H1 (cell line): Measurements from ENCODE around the gene SPIB. TPM values are rescaled to one million over a fixed set of nuclear protein-coding genes. Genes with fewer than 3 reads are reported as not detected.

Source experiments
- CTCF ChIA-PET: fragments of 300-600 bp; sonication (Branson Sonifier 250); formaldehyde crosslinking; loops from one replicate; lab custom pipeline; 2021; ENCODE audit not compliant: partially characterized antibody; lab: Charles Lee
- POLR2A ChIA-PET: fragments of 300-600 bp; sonication (Branson Sonifier 250); formaldehyde crosslinking; loops from one replicate; lab custom pipeline; 2021; ENCODE audit warnings: inconsistent platforms; ENCODE audit not compliant: partially characterized antibody; lab: Charles Lee
- DNase-seq, 2 experiments: peaks; one replicate each; pipeline versions ENCODE4 v3.0.0 to v3.0.0-alpha.2; 2010 to 2022; ENCODE audit warnings: low spot score in 2 of 2, low read depth in 1 of 2, mixed read lengths in 1 of 2
- FAIRE-seq: peaks from 2 replicates; lab custom pipeline; 2011; peaks lifted over from hg19 to GRCh38; lab: Jason Lieb, UNC
- H2AFZ ChIP-seq: 2 replicates; pipeline ENCODE4 v1.8.1; 2012; ENCODE audit warnings: low read length, inconsistent platforms
- H2AK5ac ChIP-seq: 2 replicates; pipeline ENCODE4 v1.6.1; 2013; ENCODE audit warnings: low read depth, low read length
- H2BK120ac ChIP-seq: replicated peaks from 2 replicates; pipeline ENCODE3; 2013; ENCODE audit warnings: low read depth, low read length, inconsistent platforms
- H2BK12ac ChIP-seq: 2 replicates; pipeline ENCODE4 v1.6.1; 2013; ENCODE audit warnings: low read depth, low read length
- H2BK15ac ChIP-seq: 2 replicates; pipeline ENCODE4 v1.6.1; 2013; ENCODE audit warnings: low read length
- H2BK20ac ChIP-seq: 2 replicates; pipeline ENCODE4 v1.6.1; 2013; ENCODE audit warnings: low read length
- H2BK5ac ChIP-seq: 2 replicates; pipeline ENCODE4 v1.6.1; 2013; ENCODE audit warnings: low read depth, low read length
- H3K14ac ChIP-seq: 2 replicates; pipeline ENCODE4 v1.6.1; 2013; ENCODE audit warnings: inconsistent platforms; ENCODE audit not compliant: insufficient read length
- H3K18ac ChIP-seq: 2 replicates; pipeline ENCODE4 v1.6.1; 2013; ENCODE audit warnings: low read length; ENCODE audit errors: extremely low read depth
- H3K23ac ChIP-seq: 2 replicates; pipeline ENCODE4 v1.6.1; 2013; ENCODE audit warnings: inconsistent platforms; ENCODE audit not compliant: insufficient read length
- H3K23me2 ChIP-seq: 2 replicates; pipeline ENCODE4 v1.6.1; 2013; ENCODE audit warnings: low read depth, low read length
- H3K27ac ChIP-seq: 2 replicates; pipeline ENCODE4 v1.6.1; 2011; ENCODE audit warnings: low read depth, low read length, inconsistent platforms
- H3K27me3 ChIP-seq, 4 experiments: replicated peaks in 1 of 4; 1 replicate in 1 of 4; 2 replicates in 3 of 4; pipeline versions ENCODE4 v1.6.1 to v1.8.1; 2011 to 2013; ENCODE audit warnings: low read length in 3 of 4, mild to moderate bottlenecking in 3 of 4, inconsistent platforms in 2 of 4, mixed read lengths in 2 of 4, moderate library complexity in 1 of 4; ENCODE audit not compliant: control insufficient read depth in 3 of 4, insufficient read depth in 3 of 4; ENCODE audit errors: extremely low read depth in 1 of 4
- H3K36me3 ChIP-seq, 4 experiments: 2 replicates each; pipeline versions ENCODE4 v1.6.1 to v1.8.1; 2011 to 2013; ENCODE audit warnings: mild to moderate bottlenecking in 4 of 4, low read length in 3 of 4, moderate library complexity in 2 of 4, control low read depth in 1 of 4, inconsistent platforms in 1 of 4; ENCODE audit not compliant: insufficient read depth in 4 of 4, control insufficient read depth in 2 of 4
- H3K4ac ChIP-seq: replicated peaks from 2 replicates; pipeline ENCODE3; 2013; ENCODE audit warnings: low read length, low read depth, mixed read lengths, inconsistent platforms; ENCODE audit not compliant: insufficient read length
- H3K4me1 ChIP-seq, 4 experiments: replicated peaks in 1 of 4; 1 replicate in 1 of 4; 2 replicates in 3 of 4; pipeline versions ENCODE4 v1.6.1 to v1.8.1; 2011 to 2013; ENCODE audit warnings: low read length in 3 of 4, inconsistent platforms in 2 of 4, mixed read lengths in 1 of 4; ENCODE audit not compliant: insufficient read depth in 4 of 4, control insufficient read depth in 3 of 4
- H3K4me2 ChIP-seq, 2 experiments: 2 replicates each; pipeline versions ENCODE4 v1.6.1 to v1.8.1; 2011 to 2013; ENCODE audit warnings: low read depth in 2 of 2, low read length in 2 of 2, control low read depth in 1 of 2, inconsistent platforms in 1 of 2, mild to moderate bottlenecking in 1 of 2; ENCODE audit not compliant: insufficient read depth in 1 of 2
- H3K4me3 ChIP-seq, 4 experiments: fragments of 200-600, 300-600 bp in 1 of 4; sonication (generic), shearing (Covaris generic), sonication (Bioruptor Twin) in 1 of 4; 2 replicates each; pipeline versions ENCODE4 v1.5.1 to v1.8.1; 2011 to 2016; ENCODE audit warnings: low read length in 4 of 4, low read depth in 3 of 4, control low read depth in 2 of 4, inconsistent platforms in 2 of 4, mild to moderate bottlenecking in 2 of 4, mixed read lengths in 1 of 4, moderate library complexity in 1 of 4; ENCODE audit not compliant: insufficient read depth in 2 of 4; ENCODE audit errors: extremely low read depth in 1 of 4
- H3K56ac ChIP-seq: replicated peaks from 2 replicates; pipeline ENCODE3; 2013; ENCODE audit warnings: low read depth, mild to moderate bottlenecking, mixed read lengths, low read length, inconsistent platforms; ENCODE audit not compliant: insufficient read length
- H3K79me1 ChIP-seq: 2 replicates; pipeline ENCODE4 v1.6.1; 2013; ENCODE audit warnings: low read depth, low read length, control low read depth
- H3K79me2 ChIP-seq, 2 experiments: 2 replicates each; pipeline versions ENCODE4 v1.6.1 to v1.8.1; 2012 to 2013; ENCODE audit warnings: low read length in 2 of 2, mild to moderate bottlenecking in 2 of 2, inconsistent platforms in 1 of 2; ENCODE audit not compliant: insufficient read depth in 2 of 2, control insufficient read depth in 1 of 2
- H3K9ac ChIP-seq, 4 experiments: replicated peaks in 1 of 4; 1 replicate in 1 of 4; 2 replicates in 3 of 4; pipeline versions ENCODE4 v1.6.1 to v1.8.1; 2011 to 2013; ENCODE audit warnings: low read depth in 3 of 4, low read length in 3 of 4, control low read depth in 2 of 4, mild to moderate bottlenecking in 2 of 4, moderate library complexity in 2 of 4, inconsistent platforms in 1 of 4; ENCODE audit errors: extremely low read depth in 1 of 4
- H3K9me3 ChIP-seq, 2 experiments: 2 replicates each; pipeline versions ENCODE4 v1.6.1 to v1.8.1; 2012 to 2013; ENCODE audit warnings: mild to moderate bottlenecking in 2 of 2, moderate library complexity in 2 of 2, control low read depth in 1 of 2, inconsistent platforms in 1 of 2, low read depth in 1 of 2, low read length in 1 of 2, mixed read lengths in 1 of 2; ENCODE audit not compliant: insufficient read depth in 2 of 2
- H4K20me1 ChIP-seq, 2 experiments: replicated peaks in 1 of 2; 2 replicates each; pipeline versions ENCODE3 to v1.8.1; 2011 to 2013; ENCODE audit warnings: inconsistent platforms in 2 of 2, low read length in 2 of 2, mild to moderate bottlenecking in 1 of 2; ENCODE audit not compliant: insufficient read depth in 2 of 2, control insufficient read depth in 1 of 2
- H4K5ac ChIP-seq: 2 replicates; pipeline ENCODE4 v1.6.1; 2013; ENCODE audit warnings: low read length, low read depth, mixed read lengths, inconsistent platforms; ENCODE audit not compliant: insufficient read length
- H4K8ac ChIP-seq: 2 replicates; pipeline ENCODE4 v1.8.0; 2013; ENCODE audit warnings: mild to moderate bottlenecking, moderate library complexity, low read length, inconsistent platforms; ENCODE audit not compliant: insufficient read depth; ENCODE audit errors: extremely low read depth
- H4K91ac ChIP-seq: replicated peaks from 2 replicates; pipeline ENCODE3; 2013; ENCODE audit warnings: low read length, mixed read lengths, inconsistent platforms; ENCODE audit not compliant: insufficient read length
- ASH2L ChIP-seq: fragments of 200-600, 300-600 bp; sonication (generic); IDR thresholded peaks from one replicate; pipeline ENCODE4 v1.7.1; 2017; ENCODE audit warnings: low read length
- EZH2 ChIP-seq: fragments of 200-600 bp; sonication (generic); IDR thresholded peaks from 2 replicates; pipeline ENCODE4 v1.7.1; 2012; ENCODE audit warnings: low read depth, mild to moderate bottlenecking, moderate library complexity, low read length, inconsistent platforms; ENCODE audit not compliant: severe bottlenecking
- FOSL1 ChIP-seq: IDR thresholded peaks from 2 replicates; pipeline ENCODE4 v1.6.1; 2011; ENCODE audit warnings: mild to moderate bottlenecking, low read depth, low read length, moderate library complexity; ENCODE audit not compliant: insufficient read depth
- HDAC2 ChIP-seq, 2 experiments: fragments of 300-600 bp in 1 of 2; sonication (generic) in 1 of 2; IDR thresholded peaks; 2 replicates each; pipeline ENCODE4 v1.6.1; 2011 to 2012; ENCODE audit warnings: low read depth in 2 of 2, low read length in 2 of 2, mild to moderate bottlenecking in 2 of 2, moderate library complexity in 2 of 2, borderline replicate concordance in 1 of 2, inconsistent platforms in 1 of 2
- WGBS, 2 experiments: shearing (Covaris generic) in 1 of 2; methylation state at CpG; one replicate each; pipeline versions ENCODE4 v1.1.6 to v1.1.7; 2013 to 2015; ENCODE audit warnings: low lambda C conversion rate in 2 of 2, mixed read lengths in 2 of 2, inconsistent platforms in 1 of 2, low coverage in 1 of 2, missing lambda C conversion rate in 1 of 2; ENCODE audit not compliant: insufficient replicate concordance in 2 of 2, insufficient coverage in 1 of 2, insufficient read length in 1 of 2; ENCODE audit errors: extremely low coverage in 1 of 2, missing lambda C conversion rate in 1 of 2; 5-methylcytosine and 5-hydroxymethylcytosine counted together
- polyA plus RNA-seq, 7 experiments: library from polyadenylated mRNA; depleted of rRNA in 3 of 7; stranded (reverse) in 5 of 7; unstranded in 2 of 7; fragments of >200 nt in 5 of 7; fragments of 200-250 nt in 2 of 7; gene quantifications; 1 replicate in 5 of 7; 2 replicates in 1 of 7; 4 replicates in 1 of 7; pipeline versions ENCODE4 v1.2.1 to v1.2.3, GENCODE V29; 2011 to 2013; ENCODE audit warnings: missing spikeins in 2 of 7, mixed read lengths in 2 of 7
- total RNA-seq: library from RNA; stranded (reverse); fragmentation: NEBNext Ultra II Directional; extraction: Animal tissue kit (Norgen Biotek cat#: 25700); gene quantifications from 2 replicates; pipeline ENCODE4 v1.2.1, GENCODE V29; 2021

Gene SPIB
- total and polyA plus RNA-seq, 2 of the 8 experiments (the other 6 are each of a cell fraction or from before 2014, with no cell fraction given), result 11.1 to 17.4 TPM

DNA sequence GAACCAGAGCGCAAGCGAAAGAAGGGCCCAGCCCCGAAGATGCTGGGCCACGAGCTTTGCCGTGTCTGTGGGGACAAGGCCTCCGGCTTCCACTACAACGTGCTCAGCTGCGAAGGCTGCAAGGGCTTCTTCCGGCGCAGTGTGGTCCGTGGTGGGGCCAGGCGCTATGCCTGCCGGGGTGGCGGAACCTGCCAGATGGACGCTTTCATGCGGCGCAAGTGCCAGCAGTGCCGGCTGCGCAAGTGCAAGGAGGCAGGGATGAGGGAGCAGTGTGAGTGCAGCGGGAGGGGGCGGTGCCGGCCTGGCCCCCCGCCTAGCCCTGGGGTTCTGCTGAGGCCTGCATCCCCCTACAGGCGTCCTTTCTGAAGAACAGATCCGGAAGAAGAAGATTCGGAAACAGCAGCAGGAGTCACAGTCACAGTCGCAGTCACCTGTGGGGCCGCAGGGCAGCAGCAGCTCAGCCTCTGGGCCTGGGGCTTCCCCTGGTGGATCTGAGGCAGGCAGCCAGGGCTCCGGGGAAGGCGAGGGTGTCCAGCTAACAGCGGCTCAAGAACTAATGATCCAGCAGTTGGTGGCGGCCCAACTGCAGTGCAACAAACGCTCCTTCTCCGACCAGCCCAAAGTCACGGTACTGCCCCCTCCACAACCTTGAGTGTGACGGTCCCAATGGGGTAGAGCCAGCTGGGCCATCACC, 40.4 kb upstream of the SPIB start:
- Histone ChIP-seq H3K4me3 (no peak overlapping the region), H3K14ac (no peak overlapping the region), H3K9me3 (no peaks in the 10 kb centered on the region), H3K79me2 (no peaks in the 10 kb centered on the region), H3K4me2 (no peak overlapping the region; a peak in 1 of 4 replicates), H2BK12ac (no peak overlapping the region), H2AFZ (no peak overlapping the region), H3K23ac (no peak overlapping the region), H4K8ac (no peak overlapping the region), H2BK5ac (no peak overlapping the region), H3K9ac (no peak overlapping the region), H2AK5ac (no peak overlapping the region), H3K4me1 (peaks cover 0 to 5% (median 1%) of the 10 kb centered on the region in 4 experiments; a peak in 4 of 7 replicates), H3K23me2 (no peaks in the 10 kb centered on the region), H3K79me1 (no peaks in the 10 kb centered on the region; the same call in 1 of the 2 replicates), H4K91ac (no peak overlapping the region), H2BK20ac (no peak overlapping the region), H2BK120ac (no peak overlapping the region), H3K18ac (no peak overlapping the region), H4K5ac (no peak overlapping the region), H3K27ac (no peak overlapping the region), H3K56ac (no peak overlapping the region), H3K36me3 (peaks cover 12 to 43% (median 33%) of the 10 kb centered on the region in 4 experiments), H4K20me1 (peaks cover 5% of the 10 kb centered on the region in 2 experiments), H3K27me3 (no peaks in the 10 kb centered on the region), H3K4ac (no peak overlapping the region), H2BK15ac (no peak overlapping the region)
- no peak for DNase-seq
- WGBS, 2 experiments, result 97% methylated on average over 27 of the region's 36 CpGs; no CpG with 5 or more reads in 1 of the 2 experiments
- CTCF ChIA-PET, result interaction anchor here (0.8 to 3.3 kb wide), 3 partner anchors 10 to 42 kb away, joined by 3 to 11 read pairs (median 3); no protein-coding TSS in a partner anchor
- POLR2A ChIA-PET, result interaction anchor here (1.9 kb wide), 1 partner anchor 43 kb away, joined by 5 read pairs; no protein-coding TSS in a partner anchor
- TF ChIP-seq EZH2 (no peak), HDAC2 (IDR thresholded peaks at IDR 0.05; ENCODE audit: borderline replicate concordance in 1 of 2, low read depth in 2 of 2, low read length in 2 of 2) (no peak), FOSL1 (no peak), ASH2L (no peak)
- no peak for FAIRE-seq
